HT-29 (cell line): ENCODE measurements around the gene ZNF146. TPM values are rescaled to one million over a fixed set of nuclear protein-coding genes. Genes with fewer than 3 reads are reported as not detected.
A peak's percentile ranks its signal among the peaks of the same experiment; 100 is the strongest.
"Not testable (repeated sequence)": the region's sequence is repeated elsewhere in the genome, so short reads cannot be mapped to it uniquely, and the experiment has no call there.

Experiments used
- DNase-seq: peaks from one replicate; pipeline ENCODE4 v3.0.0-alpha.2; 2015; ENCODE audit warnings: low spot score
- total RNA-seq: library from RNA; depleted of rRNA; stranded (reverse); fragments of >200 nt; shearing (Covaris generic); gene quantifications from 2 replicates; pipeline ENCODE4 v1.2.3, GENCODE V29; 2014; rRNA removed

ZNF146 gene
- total RNA-seq, result 41.1 and 50.2 TPM in 2 replicates

- DNase-seq, result peak; percentile 100
Observed at GRCh38 chr19:36214386-36215275, at the start of gene ZNF146, which contains the start of gene ZNF565. TSS of gene ZNF146 (plus strand) at chr19:36215106. CDS start at chr19:36236441, 21,335 bp downstream. TSS of gene ZNF565 (minus strand) at chr19:36214665. CDS start at chr19:36201985, 12,680 bp downstream.

GRCh38 chr19:36169084-36169760 lies 45.7 kb upstream of the ZNF146 start:
- no peak for DNase-seq

- no peak for DNase-seq
Observed at GRCh38 chr19:36172852-36173251, 42.1 kb upstream of the ZNF146 start.

- not testable (repeated sequence) for DNase-seq
Observed at GRCh38 chr19:36173846-36174245, 41.1 kb upstream of the ZNF146 start.

GRCh38 chr19:36179077-36179476 lies 35.8 kb upstream of the ZNF146 start:
- DNase-seq, result not testable (repeated sequence)

GRCh38 chr19:36182612-36183244 lies 32.2 kb upstream of the ZNF146 start:
- DNase-seq, result no peak

GRCh38 chr19:36183245-36183628 lies 31.7 kb upstream of the ZNF146 start:
- no peak for DNase-seq

- not testable (repeated sequence) for DNase-seq
Observed at GRCh38 chr19:36186722-36187121, 28.2 kb upstream of the ZNF146 start.

GRCh38 chr19:36196249-36196648 lies 18.7 kb upstream of the ZNF146 start:
- no peak for DNase-seq

- no peak for DNase-seq
Observed at GRCh38 chr19:36198119-36198518, 16.8 kb upstream of the ZNF146 start.

GRCh38 chr19:36201684-36202083 lies 13.2 kb upstream of the ZNF146 start:
- no peak for DNase-seq

GRCh38 chr19:36203293-36203692 lies 11.6 kb upstream of the ZNF146 start:
- no peak for DNase-seq

GRCh38 chr19:36207605-36208252 lies 7.2 kb upstream of the ZNF146 start:
- no peak for DNase-seq

- DNase-seq, result no peak
Observed at GRCh38 chr19:36209372-36209771, 5.5 kb upstream of the ZNF146 start.

GRCh38 chr19:36210497-36210896 lies 4.4 kb upstream of the ZNF146 start:
- no peak for DNase-seq

- DNase-seq, result no peak
Observed at GRCh38 chr19:36212895-36213294, 2.0 kb upstream of the ZNF146 start.

GRCh38 chr19:36215276-36216123 lies 594 bp downstream of the ZNF146 start:
- no peak for DNase-seq

- no peak for DNase-seq
Observed at GRCh38 chr19:36221474-36221873, 6.6 kb downstream of the ZNF146 start.

GRCh38 chr19:36222503-36222902 lies 7.6 kb downstream of the ZNF146 start:
- no peak for DNase-seq

- no peak for DNase-seq
Observed at GRCh38 chr19:36225219-36225892, 10.4 kb downstream of the ZNF146 start.
